OCI-LY7 (cell line): Measurements from ENCODE around the gene OTUD7B. TPM values are rescaled to one million over a fixed set of nuclear protein-coding genes. Genes with fewer than 3 reads are reported as not detected.

Experiments used
- BruUV-seq: library from RNA; stranded (reverse); fragments of 400-500 nt; replicated peaks from 2 replicates; lab custom pipeline; 2021; lab: Mats Ljungman, UMichigan
- CTCF ChIA-PET: fragments of 300-600 bp; sonication (Branson Sonifier 250); formaldehyde crosslinking; loops from one replicate; lab custom pipeline; 2022; ENCODE audit warnings: antibody characterized with exemption; ENCODE audit not compliant: unreplicated experiment; lab: Charles Lee
- POLR2A ChIA-PET: fragments of 300-600 bp; sonication (Branson Sonifier 250); formaldehyde crosslinking; loops from one replicate; lab custom pipeline; 2022; ENCODE audit warnings: antibody characterized with exemption; lab: Charles Lee
- DNase-seq: peaks from one replicate; pipeline ENCODE4 v3.0.0-alpha.2; 2015; ENCODE audit warnings: low spot score
- H2AFZ ChIP-seq: fragments of 200-600 bp; sonication (generic), shearing (Covaris generic); 2 replicates; pipeline ENCODE4 v1.6.1; 2014; ENCODE audit warnings: mild to moderate bottlenecking, antibody characterized with exemption, low read length, moderate library complexity
- H3K27ac ChIP-seq: fragments of 200-600 bp; sonication (generic); 2 replicates; pipeline ENCODE4 v1.5.1; 2014; ENCODE audit warnings: mixed run types, low read depth, mild to moderate bottlenecking, moderate library complexity, low read length, inconsistent platforms; ENCODE audit not compliant: poor library complexity, severe bottlenecking
- H3K36me3 ChIP-seq: fragments of 200-600 bp; sonication (generic); 2 replicates; pipeline ENCODE4 v1.6.1; 2014; ENCODE audit warnings: mild to moderate bottlenecking, antibody characterized with exemption, low read length, moderate library complexity, mixed read lengths; ENCODE audit not compliant: insufficient read depth
- H3K4me1 ChIP-seq: fragments of 200-600 bp; sonication (generic); 2 replicates; pipeline ENCODE4 v1.5.1; 2014; ENCODE audit warnings: mild to moderate bottlenecking, low read length; ENCODE audit not compliant: insufficient read depth, poor library complexity, severe bottlenecking
- H3K4me2 ChIP-seq: fragments of 200-600 bp; sonication (generic); 2 replicates; pipeline ENCODE4 v1.6.1; 2014; ENCODE audit warnings: mild to moderate bottlenecking, low read length
- H3K4me3 ChIP-seq: fragments of 200-600 bp; sonication (generic); 2 replicates; pipeline ENCODE4 v1.5.1; 2014; ENCODE audit warnings: mild to moderate bottlenecking, low read depth, low read length; ENCODE audit not compliant: poor library complexity, severe bottlenecking
- H3K79me2 ChIP-seq: fragments of 200-600 bp; sonication (generic); 2 replicates; pipeline ENCODE4 v1.6.1; 2016; ENCODE audit warnings: low read depth, mild to moderate bottlenecking, low read length, moderate library complexity, mixed read lengths; ENCODE audit not compliant: insufficient read depth
- H3K9me2 ChIP-seq: fragments of 200-600 bp; sonication (generic); 2 replicates; pipeline ENCODE4 v1.6.1; 2016; ENCODE audit warnings: mild to moderate bottlenecking, low read length, mixed read lengths; ENCODE audit not compliant: insufficient read depth
- H3K9me3 ChIP-seq: fragments of 200-600 bp; sonication (generic); 2 replicates; pipeline ENCODE4 v1.6.1; 2014; ENCODE audit warnings: mild to moderate bottlenecking, mixed run types, low read length, mixed read lengths
- H4K20me1 ChIP-seq: fragments of 200-600 bp; sonication (generic); 2 replicates; pipeline ENCODE4 v1.6.1; 2014; ENCODE audit warnings: mild to moderate bottlenecking, antibody characterized with exemption, low read length, moderate library complexity, mixed read lengths; ENCODE audit not compliant: insufficient read depth
- EZH2phosphoT487 ChIP-seq: fragments of 200-600 bp; sonication (generic); IDR thresholded peaks from 2 replicates; pipeline ENCODE4 v1.6.1; 2018; ENCODE audit warnings: low read depth, borderline replicate concordance, mild to moderate bottlenecking, mixed run types, antibody characterized with exemption, low read length, moderate library complexity, mixed read lengths
- intact Hi-C: fragments of 100-400 bp; cut with micrococcal nuclease; formaldehyde crosslinking; loops from one replicate; pipeline ENCODE4 v1.10.0; 2022; ENCODE audit not compliant: unreplicated experiment
- total RNA-seq, 2 experiments: library from RNA; depleted of rRNA in 1 of 2; stranded (reverse); fragments of >200 nt in 1 of 2; shearing (Covaris generic) in 1 of 2; gene quantifications; 2 replicates each; pipeline ENCODE4 v1.2.3, GENCODE V29; 2014 to 2022
- TF ChIP-seq, protein P1 (sequence below): fragments of 200-600 bp; sonication (generic); conservative IDR thresholded peaks from 2 replicates; pipeline ENCODE4 v1.5.1; 2014; ENCODE audit warnings: mild to moderate bottlenecking, antibody characterized with exemption, low read length, moderate library complexity, mixed read lengths

OTUD7B gene
- total RNA-seq, 2 experiments from 2014 or later, result 1.7 to 4.3 TPM

DNA sequence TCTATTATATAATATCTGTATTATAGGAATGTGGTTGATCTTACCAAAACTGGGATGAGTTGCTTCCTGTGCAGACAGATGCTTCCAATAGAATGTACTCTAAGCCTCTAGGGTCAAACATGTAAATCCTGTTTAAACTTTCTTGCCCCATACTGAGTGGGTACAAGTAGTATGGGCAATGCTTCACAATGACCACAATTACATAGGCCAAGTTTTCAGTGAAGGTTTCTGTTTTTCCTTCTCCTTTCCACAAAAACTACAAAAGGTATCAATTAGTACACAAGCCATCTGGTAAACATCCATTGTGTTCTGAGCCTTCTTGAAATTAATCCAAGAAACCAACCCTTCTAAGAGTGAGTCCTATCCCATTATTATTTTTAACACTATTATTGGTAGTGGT is 16.8 kb downstream of the OTUD7B start:
- Histone ChIP-seq H3K9me2 (no peaks in the 10 kb centered on the region), H4K20me1 (peaks cover 28% of the 10 kb centered on the region), H3K27ac (no peak overlapping the region), H3K79me2 (no peaks in the 10 kb centered on the region), H3K36me3 (no peaks in the 10 kb centered on the region), H3K4me3 (no peak overlapping the region), H3K4me1 (peaks cover 14% of the 10 kb centered on the region), H2AFZ (no peak overlapping the region), H3K4me2 (no peak overlapping the region), H3K9me3 (no peaks in the 10 kb centered on the region)
- ChIA-PET CTCF (no interaction called here), POLR2A (no interaction called here)
- no peak for TF ChIP-seq EZH2phosphoT487
- TF ChIP-seq, protein P1, sequence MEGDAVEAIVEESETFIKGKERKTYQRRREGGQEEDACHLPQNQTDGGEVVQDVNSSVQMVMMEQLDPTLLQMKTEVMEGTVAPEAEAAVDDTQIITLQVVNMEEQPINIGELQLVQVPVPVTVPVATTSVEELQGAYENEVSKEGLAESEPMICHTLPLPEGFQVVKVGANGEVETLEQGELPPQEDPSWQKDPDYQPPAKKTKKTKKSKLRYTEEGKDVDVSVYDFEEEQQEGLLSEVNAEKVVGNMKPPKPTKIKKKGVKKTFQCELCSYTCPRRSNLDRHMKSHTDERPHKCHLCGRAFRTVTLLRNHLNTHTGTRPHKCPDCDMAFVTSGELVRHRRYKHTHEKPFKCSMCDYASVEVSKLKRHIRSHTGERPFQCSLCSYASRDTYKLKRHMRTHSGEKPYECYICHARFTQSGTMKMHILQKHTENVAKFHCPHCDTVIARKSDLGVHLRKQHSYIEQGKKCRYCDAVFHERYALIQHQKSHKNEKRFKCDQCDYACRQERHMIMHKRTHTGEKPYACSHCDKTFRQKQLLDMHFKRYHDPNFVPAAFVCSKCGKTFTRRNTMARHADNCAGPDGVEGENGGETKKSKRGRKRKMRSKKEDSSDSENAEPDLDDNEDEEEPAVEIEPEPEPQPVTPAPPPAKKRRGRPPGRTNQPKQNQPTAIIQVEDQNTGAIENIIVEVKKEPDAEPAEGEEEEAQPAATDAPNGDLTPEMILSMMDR, result no peak
- no TSS peak for BruUV-seq
- intact Hi-C loops, result no loop called here
- no peak for DNase-seq

DNA sequence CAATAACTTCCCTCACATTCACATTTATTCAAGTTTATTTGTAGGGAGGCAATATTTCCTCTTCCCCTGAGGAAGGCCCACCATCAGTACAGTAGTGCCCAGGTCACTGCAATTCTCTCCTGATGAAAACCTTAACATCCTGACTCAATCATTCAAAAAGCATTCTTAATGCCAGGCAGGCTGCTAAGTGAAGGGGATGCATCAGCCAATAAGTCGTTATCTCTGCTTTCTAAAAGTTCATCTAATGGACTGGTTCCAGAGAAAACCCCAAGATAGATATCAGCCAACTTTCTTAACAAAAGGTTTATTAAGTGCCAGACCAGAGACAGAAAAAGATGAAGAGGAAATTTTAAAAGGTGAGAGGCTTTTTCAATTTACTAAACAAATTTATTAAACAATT is 17.3 kb downstream of the OTUD7B start:
- H4K20me1 ChIP-seq, result peaks cover 22% of the 10 kb centered on the region
- ChIA-PET POLR2A (no interaction called here), CTCF (no interaction called here)
- no peaks in the 10 kb centered on the region for H3K9me3 ChIP-seq
- H3K79me2 ChIP-seq, result no peaks in the 10 kb centered on the region
- H3K4me3 ChIP-seq, result no peak overlapping the region
- no peak overlapping the region for H3K27ac ChIP-seq
- H3K9me2 ChIP-seq, result no peaks in the 10 kb centered on the region
- no peak overlapping the region for H2AFZ ChIP-seq
- no TSS peak for BruUV-seq
- intact Hi-C loops, result no loop called here
- no peaks in the 10 kb centered on the region for H3K36me3 ChIP-seq
- DNase-seq, result no peak
- TF ChIP-seq, protein P1, result no peak
- no peak for TF ChIP-seq EZH2phosphoT487
- H3K4me2 ChIP-seq, result no peak overlapping the region
- H3K4me1 ChIP-seq, result peaks cover 13% of the 10 kb centered on the region

DNA sequence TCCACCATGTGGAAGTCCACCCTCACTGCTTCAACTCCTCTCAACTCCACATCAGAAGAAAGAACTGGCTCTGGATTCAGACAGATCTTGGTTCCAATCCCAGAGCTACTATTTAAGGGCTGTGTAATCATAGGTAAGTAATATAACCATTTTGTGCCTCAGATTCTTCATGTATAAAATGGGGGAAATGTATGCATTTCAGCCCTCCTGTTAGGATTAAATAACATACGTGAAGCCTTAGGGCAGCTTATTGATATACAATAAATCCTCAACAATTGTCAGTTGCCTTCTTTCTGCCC is 23.3 kb downstream of the OTUD7B start:
- no TSS peak for BruUV-seq
- intact Hi-C loops, result no loop called here
- H3K36me3 ChIP-seq, result no peaks in the 10 kb centered on the region

More for the DNA sequence above, 23.3 kb downstream of the OTUD7B start:
- Histone ChIP-seq H3K4me3 (no peak overlapping the region), H3K79me2 (no peaks in the 10 kb centered on the region), H3K9me2 (no peaks in the 10 kb centered on the region), H3K27ac (no peak overlapping the region), H3K9me3 (no peaks in the 10 kb centered on the region), H3K4me2 (no peak overlapping the region), H3K4me1 (no peaks in the 10 kb centered on the region), H2AFZ (no peak overlapping the region), H4K20me1 (no peaks in the 10 kb centered on the region; the same call in 1 of the 2 replicates)
- POLR2A ChIA-PET, result interaction anchor here (0.6 to 1.5 kb wide), 3 partner anchors 9 to 103 kb away, joined by 3 read pairs; no protein-coding TSS in a partner anchor
- TF ChIP-seq, protein P1, result no peak
- no peak for TF ChIP-seq EZH2phosphoT487
- CTCF ChIA-PET, result no interaction called here
- DNase-seq, result no peak
